C4-2B (cell line): ENCODE results near the gene THBS3.

ENCODE experiments used
- CTCF ChIP-seq: fragments of 450-650 bp; conservative IDR thresholded peaks from 2 replicates; pipeline ENCODE4 v1.5.1; 2017; ENCODE audit warnings: mild to moderate bottlenecking
- ZFX ChIP-seq: fragments of 450-650 bp; IDR thresholded peaks from 2 replicates; pipeline ENCODE4 v1.6.1; 2017

- no peak for TF ChIP-seq CTCF
- TF ChIP-seq ZFX: no peak
These were observed 34.2 kb upstream of the THBS3 start for GRCh38 chr1:155241841-155242264.
